IMR-90 (cell line): ENCODE data around the gene GSPT2. TPM values are rescaled to one million over a fixed set of nuclear protein-coding genes. Genes with fewer than 3 reads are reported as not detected.

Experiments
- ATAC-seq: fragments of 200-7000 bp; cut with Tn5 transposase; 2 replicates; pipeline ENCODE4 v1.9.1; 2020; ENCODE audit warnings: low read depth, mild to moderate bottlenecking, moderate library complexity
- BruUV-seq: library from RNA; stranded (reverse); fragments of 400-500 nt; replicated peaks from 2 replicates; lab custom pipeline; 2021; lab: Mats Ljungman, UMichigan
- CTCF ChIA-PET: fragments of 300-600 bp; formaldehyde crosslinking; extraction: SDS; loops from one replicate; lab custom pipeline; 2021; ENCODE audit warnings: antibody characterized with exemption; lab: Yijun Ruan, JAX
- POLR2A ChIA-PET: fragments of 300-600 bp; sonication (Branson Sonifier 250); formaldehyde crosslinking; loops from one replicate; lab custom pipeline; 2022; ENCODE audit warnings: antibody characterized with exemption; ENCODE audit not compliant: unreplicated experiment; lab: Charles Lee
- DNase-seq: peaks from one replicate; pipeline ENCODE4 v3.0.0; 2013
- H2AFZ ChIP-seq: replicated peaks from 2 replicates; pipeline ENCODE3; 2013; ENCODE audit warnings: low read length, mild to moderate bottlenecking; ENCODE audit not compliant: poor library complexity
- H2AK5ac ChIP-seq: 2 replicates; pipeline ENCODE4 v1.6.1; 2013; ENCODE audit warnings: low read depth, low read length, inconsistent platforms
- H2AK9ac ChIP-seq: replicated peaks from 2 replicates; pipeline ENCODE3; 2013; ENCODE audit warnings: mild to moderate bottlenecking, low read depth, low read length, moderate library complexity; ENCODE audit not compliant: poor library complexity
- H2BK120ac ChIP-seq: 2 replicates; pipeline ENCODE4 v1.6.1; 2013; ENCODE audit warnings: low read depth, low read length, inconsistent platforms
- H2BK15ac ChIP-seq: 3 replicates; pipeline ENCODE4 v1.6.1; 2013; ENCODE audit warnings: low read depth, low read length, inconsistent platforms
- H2BK20ac ChIP-seq: 2 replicates; pipeline ENCODE4 v1.6.1; 2013; ENCODE audit warnings: low read depth, mild to moderate bottlenecking, inconsistent platforms, low read length, moderate library complexity
- H2BK5ac ChIP-seq: 2 replicates; pipeline ENCODE4 v1.6.1; 2013; ENCODE audit warnings: mild to moderate bottlenecking, low read depth, low read length, inconsistent platforms; ENCODE audit not compliant: poor library complexity, severe bottlenecking
- H3K14ac ChIP-seq: replicated peaks from 2 replicates; pipeline ENCODE4 v1.6.1; 2013; ENCODE audit warnings: low read depth, low read length, inconsistent platforms
- H3K18ac ChIP-seq: 2 replicates; pipeline ENCODE4 v1.6.1; 2013; ENCODE audit warnings: low read depth, low read length, control low read depth
- H3K23ac ChIP-seq: 2 replicates; pipeline ENCODE4 v1.6.1; 2013; ENCODE audit warnings: low read depth, low read length, inconsistent platforms
- H3K27ac ChIP-seq: 2 replicates; pipeline ENCODE4 v1.5.1; 2013; ENCODE audit warnings: mild to moderate bottlenecking, control low read depth, low read length; ENCODE audit not compliant: insufficient read depth
- H3K27me3 ChIP-seq: 2 replicates; pipeline ENCODE4 v1.6.1; 2013; ENCODE audit warnings: low read length; ENCODE audit not compliant: control insufficient read depth, insufficient read depth
- H3K36me3 ChIP-seq: 2 replicates; pipeline ENCODE4 v1.6.1; 2013; ENCODE audit warnings: low read length, mixed read lengths; ENCODE audit not compliant: control insufficient read depth, insufficient read depth
- H3K4ac ChIP-seq: 2 replicates; pipeline ENCODE4 v1.6.1; 2013; ENCODE audit warnings: low read depth, low read length, inconsistent platforms
- H3K4me1 ChIP-seq: 2 replicates; pipeline ENCODE4 v1.6.1; 2013; ENCODE audit warnings: low read length, mixed read lengths; ENCODE audit not compliant: control insufficient read depth, insufficient read depth
- H3K4me2 ChIP-seq: 2 replicates; pipeline ENCODE4 v1.6.1; 2013; ENCODE audit warnings: low read depth, mild to moderate bottlenecking, control low read depth, low read length, moderate library complexity
- H3K4me3 ChIP-seq: 2 replicates; pipeline ENCODE4 v1.5.1; 2013; ENCODE audit warnings: low read depth, mild to moderate bottlenecking, control low read depth, low read length, moderate library complexity; ENCODE audit not compliant: insufficient read depth
- H3K56ac ChIP-seq: 2 replicates; pipeline ENCODE4 v1.6.1; 2013; ENCODE audit warnings: low read length, inconsistent platforms; ENCODE audit not compliant: insufficient read depth; ENCODE audit errors: extremely low read depth
- H3K79me1 ChIP-seq, 2 experiments: 2 replicates each; pipeline ENCODE4 v1.6.1; 2013; ENCODE audit warnings: low read length in 2 of 2, inconsistent platforms in 1 of 2, low read depth in 1 of 2
- H3K9ac ChIP-seq: 2 replicates; pipeline ENCODE4 v1.6.1; 2013; ENCODE audit warnings: low read depth, low read length, control low read depth
- H3K9me1 ChIP-seq: 2 replicates; pipeline ENCODE4 v1.6.1; 2013; ENCODE audit warnings: low read length, inconsistent platforms; ENCODE audit not compliant: insufficient read depth
- H3K9me3 ChIP-seq: 2 replicates; pipeline ENCODE4 v1.6.1; 2013; ENCODE audit warnings: low read length; ENCODE audit not compliant: control insufficient read depth, insufficient read depth
- H4K20me1 ChIP-seq: 2 replicates; pipeline ENCODE4 v1.6.1; 2013; ENCODE audit warnings: low read length, inconsistent platforms; ENCODE audit not compliant: insufficient read depth
- H4K5ac ChIP-seq: 2 replicates; pipeline ENCODE4 v1.6.1; 2013; ENCODE audit warnings: mild to moderate bottlenecking, low read depth, low read length, control low read depth
- H4K8ac ChIP-seq, 2 experiments: 2 replicates each; pipeline ENCODE4 v1.6.1; 2013; ENCODE audit warnings: low read depth in 2 of 2, low read length in 2 of 2, control low read depth in 1 of 2, inconsistent platforms in 1 of 2
- H4K91ac ChIP-seq: 2 replicates; pipeline ENCODE4 v1.6.1; 2013; ENCODE audit warnings: low read depth, low read length, inconsistent platforms; ENCODE audit not compliant: insufficient read depth
- RFX5 ChIP-seq: IDR thresholded peaks from 2 replicates; pipeline ENCODE4 v1.8.0; 2012; ENCODE audit warnings: low read depth, mild to moderate bottlenecking, low read length, moderate library complexity
- WGBS, 2 experiments: methylation state at CpG; one replicate each; pipeline versions ENCODE4 v1.1.5 to v1.1.7; 2013; ENCODE audit warnings: missing lambda C conversion rate in 2 of 2; ENCODE audit not compliant: insufficient read length in 1 of 2; ENCODE audit errors: extremely low coverage in 2 of 2; 5-methylcytosine and 5-hydroxymethylcytosine counted together
- dilution Hi-C: fragments of 300-500 bp; cut with HindIII; formaldehyde crosslinking; loops from one replicate; pipeline ENCODE4 v1.14.3; 2018; ENCODE audit warnings: low sequenced_read_pairs; ENCODE audit not compliant: unreplicated experiment
- in situ Hi-C: fragments of 300-500 bp; cut with MboI; formaldehyde crosslinking; loops from 3 replicates; pipeline ENCODE4 v1.14.3; 2019; ENCODE audit warnings: low sequenced_read_pairs, inconsistent platforms, mixed read lengths
- intact Hi-C: fragments of 100-400 bp; cut with micrococcal nuclease; formaldehyde crosslinking; loops from 2 replicates; pipeline ENCODE4 v1.10.0; 2022
- polyA plus RNA-seq, 3 experiments: library from polyadenylated mRNA; depleted of rRNA; stranded (reverse); fragments of >200 nt; gene quantifications; 2 replicates each; pipeline ENCODE4 v1.2.3, GENCODE V29; 2012; ENCODE audit warnings: low replicate concordance in 1 of 3
- total RNA-seq: library from RNA; depleted of rRNA; stranded (reverse); fragments of >200 nt; gene quantifications from 2 replicates; pipeline ENCODE4 v1.2.3, GENCODE V29; 2012

Gene GSPT2
- total and polyA plus RNA-seq, 2 of the 4 experiments (the other 2 are of a cell fraction), result 5.4 to 5.9 TPM

GRCh38 chrX:51759055-51759839, 16.0 kb downstream of the GSPT2 start:
- no peak overlapping the region for H3K23ac ChIP-seq
- CTCF ChIA-PET, result no interaction called here
- DNase-seq (no peak), ATAC-seq (no peak)
- no CpG with 5 or more reads among the region's 6 CpGs for WGBS, 2 experiments
- H3K18ac ChIP-seq, result no peak overlapping the region
- H4K20me1 ChIP-seq, result no peaks in the 10 kb centered on the region
- no peak overlapping the region for H3K56ac ChIP-seq
- no peak overlapping the region for H3K9ac ChIP-seq
- H2BK20ac ChIP-seq, result no peak overlapping the region
- H3K27me3 ChIP-seq, result peaks cover 4% of the 10 kb centered on the region
- no peak overlapping the region for H2AK5ac ChIP-seq
- H3K9me1 ChIP-seq, result no peaks in the 10 kb centered on the region
- no peak overlapping the region for H2BK120ac ChIP-seq
- H3K14ac ChIP-seq, result no peak overlapping the region
- no peak overlapping the region for H3K4me3 ChIP-seq
- BruUV-seq, result no TSS peak
- intact Hi-C loops, result no loop called here
- H3K4me2 ChIP-seq, result no peak overlapping the region
- H3K79me1 ChIP-seq, result no peaks in the 10 kb centered on the region
- H4K5ac ChIP-seq, result no peak overlapping the region
- H2BK5ac ChIP-seq, result no peak overlapping the region
- TF ChIP-seq RFX5, result no peak
- no peak overlapping the region for H3K27ac ChIP-seq
- H3K9me3 ChIP-seq, result no peaks in the 10 kb centered on the region
- dilution Hi-C loops, result no loop called here
- no peak overlapping the region for H2BK15ac ChIP-seq
- POLR2A ChIA-PET, result no interaction called here
- no peaks in the 10 kb centered on the region for H3K4me1 ChIP-seq
- no peak overlapping the region for H4K91ac ChIP-seq
- in situ Hi-C loops, result no loop called here
- H4K8ac ChIP-seq, result no peak overlapping the region
- no peak overlapping the region for H3K4ac ChIP-seq
- H3K36me3 ChIP-seq, result no peaks in the 10 kb centered on the region
- no peak overlapping the region for H2AK9ac ChIP-seq
- no peak overlapping the region for H2AFZ ChIP-seq
